ENCODE measurements around the gene SLC25A13. TPM values are rescaled to one million over a fixed set of nuclear protein-coding genes. Genes with fewer than 3 reads are reported as not detected.

Gene SLC25A13
- polyA plus RNA-seq, 1 of the 3 experiments (the other 2 are of a cell fraction), result 16.0 TPM

- WGBS (ENCODE audit: low lambda C conversion rate), result 73% methylated on average over 1 of the region's 1 CpG
- TF ChIP-seq MAX (IDR thresholded peaks at IDR 0.05; ENCODE audit: low read depth) (no peak), TCF12 (IDR thresholded peaks at IDR 0.05) (peak; percentile 30; the same call in 1 of the 2 replicates)
- no peak for DNase-seq
- peaks cover 53% of the 10 kb centered on the region; the same call in 1 of the 2 replicates for H3K79me2 ChIP-seq (ENCODE audit: insufficient read depth)
- no peaks in the 10 kb centered on the region for H3K27me3 ChIP-seq (ENCODE audit: insufficient read depth)
- no peak overlapping the region for H3K4me2 ChIP-seq
- H3K27ac ChIP-seq (ENCODE audit: low read depth in 2 of 2, low read length in 1 of 2), result peak overlapping the region in 1 of 2 experiments; percentile 3; a peak in 1 of 4 replicates
- ChIA-PET CTCF (no interaction called here), POLR2A (no interaction called here)
- no peak overlapping the region for H2AFZ ChIP-seq (ENCODE audit: low read depth)
- no peaks in the 10 kb centered on the region for H3K9me3 ChIP-seq
- H3K9ac ChIP-seq, result no peak overlapping the region
- H3K36me3 ChIP-seq (replicated peaks in 1 of 2; ENCODE audit: control insufficient read depth in 1 of 2, insufficient read depth in 2 of 2, low read length in 1 of 2), result peaks cover 1 to 2% of the 10 kb centered on the region in 2 experiments
- no peak overlapping the region for H3K4me3 ChIP-seq (ENCODE audit: low read depth in 2 of 2, low read length in 1 of 2)
- peaks cover 10 to 15% of the 10 kb centered on the region in 2 experiments for H3K4me1 ChIP-seq (ENCODE audit: control insufficient read depth in 1 of 2, insufficient read depth in 2 of 2, low read depth in 1 of 2, low read length in 1 of 2)
- H4K20me1 ChIP-seq (ENCODE audit: insufficient read depth), result peaks cover 62% of the 10 kb centered on the region
- no peaks in the 10 kb centered on the region for H3K9me2 ChIP-seq
- H3F3A ChIP-seq (replicated peaks; ENCODE audit: insufficient read depth), result peaks cover 26% of the 10 kb centered on the region
Observed at GRCh38 chr7:96300986-96301385, 20.9 kb downstream of the SLC25A13 start.

- H3K27ac ChIP-seq (ENCODE audit: low read depth in 2 of 2, low read length in 1 of 2), result peak overlapping the region in 1 of 2 experiments; percentile 3; a peak in 1 of 4 replicates
- peaks cover 10 to 15% of the 10 kb centered on the region in 2 experiments for H3K4me1 ChIP-seq (ENCODE audit: control insufficient read depth in 1 of 2, insufficient read depth in 2 of 2, low read depth in 1 of 2, low read length in 1 of 2)
- no peak for TF ChIP-seq SMC3 (IDR thresholded peaks at IDR 0.05; ENCODE audit: low read depth, low read length)
- TF ChIP-seq YY1 (IDR thresholded peaks at IDR 0.05; ENCODE audit: low read depth), result no peak
- no peak for TF ChIP-seq RFX5 (IDR thresholded peaks at IDR 0.05; ENCODE audit: low read length)
- TF ChIP-seq GATA2 (CRISPR knock-in tag; IDR thresholded peaks at IDR 0.05), result no peak
- TF ChIP-seq RCOR1 (IDR thresholded peaks at IDR 0.05; ENCODE audit: low read length), result no peak
- no peak for TF ChIP-seq ZBTB33 (IDR thresholded peaks at IDR 0.05; ENCODE audit: borderline replicate concordance, low read depth)
- no peak for TF ChIP-seq USF2 (IDR thresholded peaks at IDR 0.05; ENCODE audit: borderline replicate concordance, low read depth, low read length)
- no peak for TF ChIP-seq EZH2phosphoT487 (IDR thresholded peaks at IDR 0.05; ENCODE audit: borderline replicate concordance, low read depth)
- TF ChIP-seq TAF1 (IDR thresholded peaks at IDR 0.05; ENCODE audit: borderline replicate concordance, low read depth, low read length), result no peak
- TF ChIP-seq MXI1 (IDR thresholded peaks at IDR 0.05; ENCODE audit: low read depth, low read length), result no peak
- TF ChIP-seq FOXJ3 (CRISPR knock-in tag; IDR thresholded peaks at IDR 0.05), result no peak
- no peak for TF ChIP-seq NRF1 (IDR thresholded peaks at IDR 0.05; ENCODE audit: low read depth, low read length)
- TF ChIP-seq REST (IDR thresholded peaks at IDR 0.05; ENCODE audit: low read depth, low read length), result no peak
- TF ChIP-seq PBX3 (IDR thresholded peaks at IDR 0.05), result no peak
- TF ChIP-seq RXRA (IDR thresholded peaks at IDR 0.05; ENCODE audit: borderline replicate concordance, low read depth), result no peak
- peaks cover 26% of the 10 kb centered on the region for H3F3A ChIP-seq (replicated peaks; ENCODE audit: insufficient read depth)
- DNase-seq, result no peak
- H3K79me2 ChIP-seq (ENCODE audit: insufficient read depth), result peaks cover 49% of the 10 kb centered on the region; the same call in 1 of the 2 replicates
- H3K9ac ChIP-seq, result no peak overlapping the region
- CTCF ChIA-PET, result no interaction called here
- no peak overlapping the region for H3K4me2 ChIP-seq
- no peaks in the 10 kb centered on the region for H3K9me3 ChIP-seq
- POLR2A ChIA-PET, result no interaction called here
- no peak overlapping the region for H3K4me3 ChIP-seq (ENCODE audit: low read depth in 2 of 2, low read length in 1 of 2)
- no peaks in the 10 kb centered on the region for H3K9me2 ChIP-seq
- peaks cover 58% of the 10 kb centered on the region for H4K20me1 ChIP-seq (ENCODE audit: insufficient read depth)
- H2AFZ ChIP-seq (ENCODE audit: low read depth), result no peak overlapping the region
- H3K27me3 ChIP-seq (ENCODE audit: insufficient read depth), result no peaks in the 10 kb centered on the region
- peaks cover 4 to 6% of the 10 kb centered on the region in 2 experiments for H3K36me3 ChIP-seq (replicated peaks in 1 of 2; ENCODE audit: control insufficient read depth in 1 of 2, insufficient read depth in 2 of 2, low read length in 1 of 2)
Observed at GRCh38 chr7:96300502-96300901, 21.4 kb downstream of the SLC25A13 start.
